GM12872 (cell line): ENCODE measurements around the gene TUBGCP2.

Experiments used
- TF ChIP-seq, protein P1 (sequence below): IDR thresholded peaks from 3 replicates; pipeline ENCODE4 v1.5.1; 2011; ENCODE audit warnings: low read depth, mild to moderate bottlenecking, low read length, moderate library complexity; ENCODE audit not compliant: insufficient read depth

TUBGCP2 gene

DNA sequence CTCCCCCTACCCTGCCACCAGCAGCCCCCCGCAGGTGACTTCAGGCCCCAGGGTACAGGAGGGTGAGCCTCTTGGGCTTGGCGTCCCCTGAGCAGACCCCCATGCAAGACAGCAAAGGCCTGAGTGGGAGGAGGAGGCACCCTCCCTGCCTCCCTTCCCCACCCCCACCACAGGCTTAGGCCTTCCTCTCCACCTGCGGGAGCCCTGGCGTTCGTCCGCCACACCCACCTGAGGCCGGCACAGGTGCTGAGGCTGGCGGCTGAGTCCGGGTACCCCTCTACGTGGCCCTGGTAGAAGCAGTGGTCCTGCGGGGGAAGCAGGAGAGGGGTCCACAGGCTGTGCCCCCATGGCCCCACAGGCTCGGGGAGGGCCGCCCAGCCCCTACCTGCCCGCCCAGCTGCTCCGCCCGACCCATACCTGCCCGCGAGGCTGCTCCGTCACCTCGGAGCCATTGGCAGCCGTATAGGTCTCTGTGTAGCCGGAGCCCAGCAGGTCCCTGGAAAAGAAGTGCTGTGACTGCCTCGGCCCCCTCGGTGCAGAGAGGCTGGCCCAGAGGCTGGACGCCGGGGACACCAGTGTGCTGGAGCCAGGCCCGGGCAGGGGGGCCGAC is 35.0 kb downstream of the TUBGCP2 start:
- TF ChIP-seq, protein P1, sequence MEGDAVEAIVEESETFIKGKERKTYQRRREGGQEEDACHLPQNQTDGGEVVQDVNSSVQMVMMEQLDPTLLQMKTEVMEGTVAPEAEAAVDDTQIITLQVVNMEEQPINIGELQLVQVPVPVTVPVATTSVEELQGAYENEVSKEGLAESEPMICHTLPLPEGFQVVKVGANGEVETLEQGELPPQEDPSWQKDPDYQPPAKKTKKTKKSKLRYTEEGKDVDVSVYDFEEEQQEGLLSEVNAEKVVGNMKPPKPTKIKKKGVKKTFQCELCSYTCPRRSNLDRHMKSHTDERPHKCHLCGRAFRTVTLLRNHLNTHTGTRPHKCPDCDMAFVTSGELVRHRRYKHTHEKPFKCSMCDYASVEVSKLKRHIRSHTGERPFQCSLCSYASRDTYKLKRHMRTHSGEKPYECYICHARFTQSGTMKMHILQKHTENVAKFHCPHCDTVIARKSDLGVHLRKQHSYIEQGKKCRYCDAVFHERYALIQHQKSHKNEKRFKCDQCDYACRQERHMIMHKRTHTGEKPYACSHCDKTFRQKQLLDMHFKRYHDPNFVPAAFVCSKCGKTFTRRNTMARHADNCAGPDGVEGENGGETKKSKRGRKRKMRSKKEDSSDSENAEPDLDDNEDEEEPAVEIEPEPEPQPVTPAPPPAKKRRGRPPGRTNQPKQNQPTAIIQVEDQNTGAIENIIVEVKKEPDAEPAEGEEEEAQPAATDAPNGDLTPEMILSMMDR = no peak

DNA sequence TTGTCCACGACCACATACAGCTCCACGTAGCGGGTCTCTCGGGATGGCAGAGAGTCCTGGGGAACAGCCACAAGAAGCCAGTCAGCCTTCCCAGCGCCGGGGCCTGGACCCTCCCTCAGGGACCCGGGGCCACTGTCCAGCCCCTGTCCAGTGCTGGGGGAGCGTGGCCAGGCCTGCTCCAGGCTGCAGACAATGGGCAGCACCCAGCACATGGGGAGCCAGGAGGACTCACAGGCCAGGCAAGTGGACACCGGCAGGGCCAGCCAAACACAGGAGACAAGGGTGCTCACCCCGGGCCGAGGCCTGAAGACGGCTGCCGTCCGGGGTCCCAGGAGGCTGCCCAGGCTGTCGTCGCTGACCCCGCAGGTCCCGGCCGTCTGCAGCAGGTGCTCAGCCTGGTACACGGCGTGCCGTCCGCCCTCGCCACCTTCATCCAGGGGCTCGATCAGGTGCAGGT is 35.7 kb downstream of the TUBGCP2 start:
- TF ChIP-seq, protein P1 = no peak

DNA sequence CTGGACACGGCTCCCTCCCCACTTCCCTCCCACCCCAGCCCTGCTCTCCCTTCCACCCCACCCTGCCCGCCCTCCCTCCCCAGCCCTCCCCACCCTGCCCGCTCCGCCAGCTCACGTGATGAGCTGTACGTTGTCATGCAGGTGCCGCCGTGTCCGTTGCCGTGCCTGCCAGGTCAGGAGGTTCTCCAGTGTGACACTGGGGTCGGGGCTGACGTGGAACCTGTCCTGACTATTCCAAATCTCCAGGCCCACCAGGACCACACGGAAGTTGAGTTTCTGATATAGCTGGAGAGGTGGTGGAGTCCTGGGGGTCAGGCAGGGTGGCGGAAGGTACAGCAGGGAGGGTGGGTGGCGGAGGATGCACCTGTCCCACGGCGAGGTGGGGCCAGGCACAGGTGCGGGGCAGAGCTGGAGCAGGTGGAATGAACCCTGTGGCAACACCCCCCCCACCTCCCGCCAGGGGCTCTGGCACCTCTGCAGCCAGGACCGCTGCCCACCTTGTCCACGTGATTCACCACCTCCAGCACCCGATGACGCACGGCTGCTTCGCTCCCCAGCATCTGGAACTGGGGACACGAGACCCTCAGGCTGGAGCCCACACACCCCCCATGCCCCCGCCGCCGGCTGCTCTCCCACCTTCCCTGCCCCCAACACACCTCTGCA is 36.2 kb downstream of the TUBGCP2 start:
- TF ChIP-seq, protein P1 = no peak

DNA sequence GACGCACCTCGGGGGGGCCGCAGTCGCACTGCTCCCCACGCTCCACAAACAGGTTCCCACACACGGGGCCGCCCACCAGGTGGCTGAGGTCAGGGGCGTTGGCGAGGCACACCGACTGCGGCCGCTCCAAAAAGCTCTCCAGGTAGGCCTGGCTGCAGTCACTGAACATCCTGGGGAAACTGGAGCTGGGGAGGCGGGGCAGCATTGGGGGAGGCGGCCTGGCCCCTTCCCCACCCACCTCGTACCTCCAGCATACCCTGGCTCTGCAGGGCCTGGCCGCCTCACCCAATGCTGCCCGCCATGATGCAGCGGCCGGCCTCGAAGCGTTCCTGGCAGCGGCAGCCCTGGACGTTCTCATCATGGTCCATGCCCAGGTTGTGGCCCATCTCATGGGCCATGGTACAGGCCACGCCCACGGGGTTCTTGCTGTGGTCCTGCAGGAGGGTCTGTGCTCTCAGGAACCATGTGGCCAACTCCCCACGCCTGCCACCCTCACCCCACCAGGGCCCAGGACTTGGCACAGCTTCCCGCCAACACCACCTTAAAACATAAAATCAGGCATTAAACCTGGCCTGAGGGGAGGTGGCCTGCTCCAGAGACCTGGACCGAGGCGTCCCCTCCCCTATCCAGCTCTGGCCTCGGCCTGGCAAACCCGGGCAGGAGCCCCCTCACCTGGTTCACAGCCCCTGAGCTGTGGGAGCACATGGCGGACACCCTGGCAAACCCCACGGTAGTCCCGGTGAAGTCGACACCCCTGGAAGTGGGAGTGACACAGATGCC is 37.0 kb downstream of the TUBGCP2 start:
- TF ChIP-seq, protein P1 = no peak

DNA sequence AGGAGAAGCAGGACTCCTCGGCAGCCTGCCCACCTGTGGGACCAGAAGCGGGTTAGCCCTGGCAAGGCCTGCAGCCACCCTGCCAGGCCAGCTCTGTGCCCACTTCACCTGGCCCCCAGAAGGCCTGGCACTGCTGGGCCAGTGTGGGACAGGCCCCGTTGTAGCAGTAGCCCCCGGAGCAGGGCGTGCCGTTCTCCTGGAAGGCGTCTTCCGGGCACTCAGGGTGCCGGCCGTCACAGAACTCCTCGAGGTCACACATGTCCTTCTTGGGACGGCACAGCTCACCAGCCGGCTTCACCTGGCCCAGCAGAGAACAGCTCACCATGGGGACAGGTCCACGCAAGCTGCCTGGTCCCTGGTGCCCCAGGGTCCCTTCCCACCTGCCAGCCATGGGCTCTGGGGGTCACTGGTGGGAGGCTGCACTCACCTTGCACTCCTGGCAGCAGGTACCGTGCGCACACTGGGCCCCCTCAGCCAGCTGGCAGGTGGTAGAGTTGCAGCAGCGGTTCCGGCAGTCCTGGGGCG is 37.8 kb downstream of the TUBGCP2 start:
- TF ChIP-seq, protein P1 = no peak

DNA sequence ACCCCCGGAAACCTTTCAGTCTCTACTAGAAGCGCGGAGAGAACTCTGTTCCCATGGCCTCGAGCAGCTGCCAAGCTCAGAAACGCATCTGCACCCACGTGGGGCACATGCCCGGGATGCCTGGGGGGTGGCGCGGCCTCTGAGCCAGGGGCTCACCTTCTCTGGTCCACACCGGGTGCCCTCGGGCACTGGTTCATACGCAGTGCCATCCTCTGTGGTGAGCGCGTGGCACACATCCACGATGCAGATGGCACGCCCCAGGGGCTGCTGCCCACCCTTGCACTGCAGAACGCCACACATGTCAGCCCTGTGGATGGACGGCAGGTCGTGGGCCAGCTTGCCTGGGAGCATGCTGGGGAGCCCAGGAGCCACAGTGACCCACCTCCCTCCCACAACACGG is 38.5 kb downstream of the TUBGCP2 start:
- TF ChIP-seq, protein P1 = no peak

DNA sequence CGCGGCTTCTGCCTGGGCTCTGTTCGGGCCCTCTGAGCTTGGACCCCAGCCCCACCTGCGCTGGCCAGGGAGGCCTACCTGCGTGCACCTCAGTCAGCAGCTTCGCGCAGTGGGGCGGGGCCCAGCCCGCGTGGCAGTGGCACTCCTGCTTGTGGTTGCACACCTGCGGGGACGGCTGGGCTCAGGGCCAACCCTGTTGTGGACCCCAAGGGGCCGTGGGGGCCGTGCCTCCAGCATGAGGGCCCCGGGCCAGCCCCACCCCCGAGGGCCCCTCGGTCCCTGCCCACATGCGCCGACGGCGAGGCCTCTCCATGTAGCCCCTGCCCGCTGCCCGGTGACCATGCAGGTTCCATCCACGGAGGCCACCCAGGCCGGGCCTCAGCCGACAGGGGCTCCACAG is 39.3 kb downstream of the TUBGCP2 start:
- TF ChIP-seq, protein P1 = no peak
